ENCODE measurements around the gene SPDYE4.

- TF ChIP-seq CTCF (conservative IDR thresholded peaks at IDR 0.05; ENCODE audit: low read length) (no peak), EZH2phosphoT487 (IDR thresholded peaks at IDR 0.05; ENCODE audit: borderline replicate concordance, low read depth, low read length) (no peak)
Measured at GRCh38 chr17:8806253-8806925, 48.0 kb upstream of the SPDYE4 start.

Data from OCI-LY7 (cell line).